ENCODE results near the gene HSD17B1.

DNA sequence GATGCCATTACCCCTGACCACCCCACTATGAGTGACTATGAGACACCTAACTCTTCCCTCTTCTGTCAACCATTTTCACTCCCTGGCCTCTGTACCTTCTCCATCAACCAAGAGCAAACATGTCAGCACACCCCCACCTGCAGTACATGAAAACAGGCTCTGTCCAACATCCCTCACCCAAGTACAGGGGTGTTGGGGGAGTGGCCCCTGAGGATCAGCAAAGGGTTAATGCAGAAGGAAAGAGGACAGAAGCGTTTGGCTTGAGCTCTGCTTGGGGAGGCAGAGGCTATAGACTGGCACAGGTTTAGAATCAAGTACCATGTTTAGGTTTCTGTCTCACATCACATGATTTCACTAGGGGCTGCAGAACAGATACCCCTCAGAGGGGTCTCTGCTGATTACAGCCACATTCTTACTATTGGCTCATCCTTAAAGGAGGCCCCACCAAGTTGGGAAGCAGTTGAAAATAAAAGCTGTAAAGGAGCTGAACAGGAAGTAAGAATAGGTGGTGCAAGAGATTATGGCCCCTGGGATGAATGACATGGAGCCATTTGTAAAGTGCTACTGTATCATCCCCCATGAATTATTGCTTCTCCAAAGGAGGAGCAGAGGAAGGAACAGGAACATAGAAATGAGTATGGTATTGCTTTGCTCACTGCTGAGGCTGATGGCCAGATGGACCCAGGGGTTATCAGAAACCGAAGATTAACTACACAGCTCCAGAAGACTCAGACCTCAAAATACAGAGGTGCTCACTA lies 27.2 kb downstream of the HSD17B1 start:
- TF ChIP-seq, protein P1, sequence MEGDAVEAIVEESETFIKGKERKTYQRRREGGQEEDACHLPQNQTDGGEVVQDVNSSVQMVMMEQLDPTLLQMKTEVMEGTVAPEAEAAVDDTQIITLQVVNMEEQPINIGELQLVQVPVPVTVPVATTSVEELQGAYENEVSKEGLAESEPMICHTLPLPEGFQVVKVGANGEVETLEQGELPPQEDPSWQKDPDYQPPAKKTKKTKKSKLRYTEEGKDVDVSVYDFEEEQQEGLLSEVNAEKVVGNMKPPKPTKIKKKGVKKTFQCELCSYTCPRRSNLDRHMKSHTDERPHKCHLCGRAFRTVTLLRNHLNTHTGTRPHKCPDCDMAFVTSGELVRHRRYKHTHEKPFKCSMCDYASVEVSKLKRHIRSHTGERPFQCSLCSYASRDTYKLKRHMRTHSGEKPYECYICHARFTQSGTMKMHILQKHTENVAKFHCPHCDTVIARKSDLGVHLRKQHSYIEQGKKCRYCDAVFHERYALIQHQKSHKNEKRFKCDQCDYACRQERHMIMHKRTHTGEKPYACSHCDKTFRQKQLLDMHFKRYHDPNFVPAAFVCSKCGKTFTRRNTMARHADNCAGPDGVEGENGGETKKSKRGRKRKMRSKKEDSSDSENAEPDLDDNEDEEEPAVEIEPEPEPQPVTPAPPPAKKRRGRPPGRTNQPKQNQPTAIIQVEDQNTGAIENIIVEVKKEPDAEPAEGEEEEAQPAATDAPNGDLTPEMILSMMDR (IDR thresholded peaks at IDR 0.05): no peak
- no peak for TF ChIP-seq POLR2A (IDR thresholded peaks at IDR 0.05)
